Measurements from ENCODE around the gene ARHGEF2. TPM values are rescaled to one million over a fixed set of nuclear protein-coding genes. Genes with fewer than 3 reads are reported as not detected.

The ARHGEF2 gene
- total RNA-seq, 6 experiments from 2014 or later: 82.0 to 94.6 (median 83.9) TPM

GRCh38 chr1:156021093-156021428 lies 42.7 kb upstream of the ARHGEF2 start:
- Mint-ChIP-seq H3K36me3 (ENCODE audit: low read depth) (peaks cover 28% of the 10 kb centered on the region), H3K4me3 (peak overlapping the region; percentile 100), H3K9me3 (no peaks in the 10 kb centered on the region), H3K27ac (no peak overlapping the region; the same call in 1 of the 2 replicates), H3K4me1 (ENCODE audit: low read depth) (peaks cover 25% of the 10 kb centered on the region), H3K27me3 (ENCODE audit: insufficient read depth) (peaks cover 5% of the 10 kb centered on the region)
- no peak for TF ChIP-seq CTCF (IDR thresholded peaks at IDR 0.05)
- DNase-seq: no peak

- no peak for TF ChIP-seq CTCF (IDR thresholded peaks at IDR 0.05)
- Mint-ChIP-seq H3K36me3 (ENCODE audit: low read depth) (peaks cover 28% of the 10 kb centered on the region), H3K4me3 (peak within 1 kb of the TSS; percentile 100), H3K4me1 (ENCODE audit: low read depth) (peaks cover 21% of the 10 kb centered on the region), H3K27me3 (ENCODE audit: insufficient read depth) (peaks cover 5% of the 10 kb centered on the region), H3K27ac (peak within 1 kb of the TSS; percentile 84), H3K9me3 (no peaks in the 10 kb centered on the region)
- peak; percentile 85 for DNase-seq
Observed at GRCh38 chr1:156020293-156021092, 42.1 kb upstream of the ARHGEF2 start, which contains the start of gene SSR2. Gene SSR2, minus strand, starts transcription at chr1:156020951. Its CDS starts 784 bp downstream, at chr1:156020167.

DNA sequence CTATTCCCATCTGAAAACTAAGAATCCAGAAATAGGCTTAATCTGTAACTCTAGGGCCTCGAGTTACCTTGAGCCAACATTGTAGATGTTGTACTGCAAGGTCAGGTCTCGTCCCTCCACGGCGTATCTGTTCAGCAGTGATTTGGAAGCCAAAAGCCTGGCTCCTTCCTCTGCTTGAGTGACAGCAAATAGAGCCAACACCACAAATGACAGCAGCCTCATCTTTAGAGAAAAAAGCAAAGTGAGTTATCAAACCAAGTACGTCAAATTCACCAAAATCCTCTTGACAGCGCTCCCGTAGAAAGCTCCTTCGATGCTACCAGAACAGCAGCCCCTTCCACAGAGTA lies 41.6 kb upstream of the ARHGEF2 start:
- no peak for DNase-seq
- no peak for TF ChIP-seq CTCF (IDR thresholded peaks at IDR 0.05)
- Mint-ChIP-seq H3K4me3 (peak overlapping the region; percentile 100), H3K27ac (peak overlapping the region; percentile 84), H3K36me3 (ENCODE audit: low read depth) (peaks cover 28% of the 10 kb centered on the region), H3K4me1 (ENCODE audit: low read depth) (peaks cover 21% of the 10 kb centered on the region), H3K9me3 (no peaks in the 10 kb centered on the region), H3K27me3 (ENCODE audit: insufficient read depth) (peaks cover 5% of the 10 kb centered on the region)

GRCh38 chr1:156014829-156015228 lies 36.5 kb upstream of the ARHGEF2 start:
- H3K9me3 Mint-ChIP-seq: no peaks in the 10 kb centered on the region
- TF ChIP-seq CTCF (IDR thresholded peaks at IDR 0.05): no peak
- H3K27ac Mint-ChIP-seq: no peak overlapping the region
- H3K4me1 Mint-ChIP-seq (ENCODE audit: low read depth): peaks cover 15% of the 10 kb centered on the region
- no peak for DNase-seq
- H3K4me3 Mint-ChIP-seq: no peak overlapping the region
- peaks cover 48% of the 10 kb centered on the region for H3K36me3 Mint-ChIP-seq (ENCODE audit: low read depth)
- H3K27me3 Mint-ChIP-seq (ENCODE audit: insufficient read depth): peaks cover under 1% of the 10 kb centered on the region; the same call in 1 of the 2 replicates

- DNase-seq: no peak
- peaks cover 46% of the 10 kb centered on the region for H3K36me3 Mint-ChIP-seq (ENCODE audit: low read depth)
- H3K27me3 Mint-ChIP-seq (ENCODE audit: insufficient read depth): no peaks in the 10 kb centered on the region
- no peak overlapping the region for H3K27ac Mint-ChIP-seq
- 0 out of 2 replicates have a peak, but pooled peaks cover 5% of the 10 kb centered on the region for H3K4me1 Mint-ChIP-seq (ENCODE audit: low read depth)
- no peak for TF ChIP-seq CTCF (IDR thresholded peaks at IDR 0.05)
- H3K9me3 Mint-ChIP-seq: no peaks in the 10 kb centered on the region
- no peak overlapping the region for H3K4me3 Mint-ChIP-seq
Observed at GRCh38 chr1:156012051-156012817, 33.9 kb upstream of the ARHGEF2 start.
